Measurements from ENCODE around the gene ALOX12B. TPM values are rescaled to one million over a fixed set of nuclear protein-coding genes. Genes with fewer than 3 reads are reported as not detected.

The ALOX12B gene
- total and polyA plus RNA-seq, 2 donors (not counting 3 experiments of a cell fraction or from before 2014, with no cell fraction given): not detected

DNA sequence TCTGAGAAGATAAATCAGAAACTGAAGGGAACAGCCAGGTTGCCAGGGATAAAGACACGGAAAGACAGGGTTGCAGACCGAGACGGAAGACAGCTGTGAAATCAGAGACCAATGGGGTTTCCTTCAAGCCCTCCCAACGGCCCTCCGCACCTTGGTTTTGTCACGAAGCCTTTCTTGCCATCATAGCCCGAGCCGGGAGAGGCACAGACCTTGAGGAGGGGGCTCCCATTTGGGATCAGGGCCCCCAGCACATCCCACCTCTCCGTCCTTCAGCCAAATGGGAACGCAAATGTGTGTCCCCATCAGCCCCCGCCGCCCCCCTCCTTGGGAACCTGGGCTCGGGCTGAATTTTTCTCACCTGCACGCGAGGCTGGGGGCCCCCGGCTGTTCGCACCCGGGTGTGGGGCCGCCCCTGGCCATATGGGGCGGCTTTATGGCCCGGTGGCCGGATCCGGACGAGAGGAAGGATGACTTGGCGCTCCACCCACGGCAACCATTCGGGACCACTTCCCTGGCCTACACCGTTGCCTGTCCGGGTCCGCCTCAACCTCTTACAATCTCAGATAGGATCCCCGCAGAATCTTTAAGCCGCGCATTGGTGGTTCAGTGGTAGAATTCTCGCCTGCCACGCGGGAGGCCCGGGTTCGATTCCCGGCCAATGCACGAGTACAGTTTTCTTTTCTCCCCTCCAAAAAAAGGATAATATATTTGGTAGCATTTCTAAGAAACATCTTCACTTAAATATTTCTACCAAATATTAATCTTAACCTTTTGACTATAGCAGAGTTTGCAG, 37.8 kb upstream of the ALOX12B start:
- peaks cover 8 to 14% of the 10 kb centered on the region in 2 experiments for H3K27me3 ChIP-seq (ENCODE audit: control insufficient read depth in 2 of 2, insufficient read depth in 2 of 2, low read length in 2 of 2)
- DNase-seq (ENCODE audit: low read depth, low spot score) (peak; percentile 71), FAIRE-seq (peak; percentile 89)
- H3K79me2 ChIP-seq (ENCODE audit: control insufficient read depth, insufficient read depth, low read length): no peaks in the 10 kb centered on the region
- peaks cover 30% of the 10 kb centered on the region for H3K4me1 ChIP-seq (ENCODE audit: control insufficient read depth, extremely low read depth, insufficient read depth, low read length)
- H3K9me3 ChIP-seq (replicated peaks; ENCODE audit: control insufficient read depth, insufficient read depth, low read length): no peaks in the 10 kb centered on the region
- H3K27ac ChIP-seq (ENCODE audit: insufficient read depth, low read depth, low read length): no peak overlapping the region
- dilution Hi-C loops (cut with MboI; ENCODE audit: extremely low pct_ligation_motif_present, low sequenced_read_pairs) (no loop called here), intact Hi-C loops (cut with micrococcal nuclease) (loop anchor here (1.0 kb wide), 1 partner anchor 31 kb away; no protein-coding TSS in a partner anchor)
- peak overlapping the region; percentile 97 for H3K4me2 ChIP-seq (ENCODE audit: insufficient read depth, low read length)
- no peak overlapping the region for H3K9ac ChIP-seq (replicated peaks; ENCODE audit: extremely low read depth, insufficient read depth, low read length)
- H3K36me3 ChIP-seq (ENCODE audit: control insufficient read depth in 2 of 2, extremely low read depth in 1 of 2, insufficient read depth in 2 of 2, low read length in 2 of 2): no peaks in the 10 kb centered on the region
- H2AFZ ChIP-seq (ENCODE audit: low read depth, low read length): peak overlapping the region; percentile 20
- ChIA-PET POLR2A (no interaction called here), CTCF (interaction anchor here (1.1 to 2.8 kb wide), 4 partner anchors 13 to 51 kb away, joined by 3 to 19 read pairs (median 8); no protein-coding TSS in a partner anchor)
- H3K4me3 ChIP-seq (replicated peaks in 1 of 3; ENCODE audit: insufficient read depth in 1 of 3, low read depth in 1 of 3, low read length in 3 of 3): peak overlapping the region; percentile 46 to 98 (median 85)
- H4K20me1 ChIP-seq (replicated peaks; ENCODE audit: control insufficient read depth, extremely low read depth, insufficient read depth, low read length): no peaks in the 10 kb centered on the region
- TF ChIP-seq POLR2AphosphoS5 (IDR thresholded peaks at IDR 0.05; ENCODE audit: insufficient read depth, low read depth, low read length): no peak
- TF ChIP-seq GATA2 (IDR thresholded peaks at IDR 0.05; ENCODE audit: insufficient read depth, insufficient read length, low read depth, low read length): peak; percentile 38
- TF ChIP-seq, protein P1, sequence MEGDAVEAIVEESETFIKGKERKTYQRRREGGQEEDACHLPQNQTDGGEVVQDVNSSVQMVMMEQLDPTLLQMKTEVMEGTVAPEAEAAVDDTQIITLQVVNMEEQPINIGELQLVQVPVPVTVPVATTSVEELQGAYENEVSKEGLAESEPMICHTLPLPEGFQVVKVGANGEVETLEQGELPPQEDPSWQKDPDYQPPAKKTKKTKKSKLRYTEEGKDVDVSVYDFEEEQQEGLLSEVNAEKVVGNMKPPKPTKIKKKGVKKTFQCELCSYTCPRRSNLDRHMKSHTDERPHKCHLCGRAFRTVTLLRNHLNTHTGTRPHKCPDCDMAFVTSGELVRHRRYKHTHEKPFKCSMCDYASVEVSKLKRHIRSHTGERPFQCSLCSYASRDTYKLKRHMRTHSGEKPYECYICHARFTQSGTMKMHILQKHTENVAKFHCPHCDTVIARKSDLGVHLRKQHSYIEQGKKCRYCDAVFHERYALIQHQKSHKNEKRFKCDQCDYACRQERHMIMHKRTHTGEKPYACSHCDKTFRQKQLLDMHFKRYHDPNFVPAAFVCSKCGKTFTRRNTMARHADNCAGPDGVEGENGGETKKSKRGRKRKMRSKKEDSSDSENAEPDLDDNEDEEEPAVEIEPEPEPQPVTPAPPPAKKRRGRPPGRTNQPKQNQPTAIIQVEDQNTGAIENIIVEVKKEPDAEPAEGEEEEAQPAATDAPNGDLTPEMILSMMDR (IDR thresholded peaks at IDR 0.05; ENCODE audit: extremely low read depth in 1 of 2, insufficient read depth in 1 of 2, low read depth in 1 of 2, low read length in 2 of 2): no peak
- no peak for TF ChIP-seq MYC (IDR thresholded peaks at IDR 0.05; ENCODE audit: low read depth, low read length)
- no peak for TF ChIP-seq JUN (IDR thresholded peaks at IDR 0.05; ENCODE audit: borderline replicate concordance, insufficient read depth, insufficient read length, low read depth)
- TF ChIP-seq, protein P2, sequence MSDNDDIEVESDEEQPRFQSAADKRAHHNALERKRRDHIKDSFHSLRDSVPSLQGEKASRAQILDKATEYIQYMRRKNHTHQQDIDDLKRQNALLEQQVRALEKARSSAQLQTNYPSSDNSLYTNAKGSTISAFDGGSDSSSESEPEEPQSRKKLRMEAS (IDR thresholded peaks at IDR 0.05; ENCODE audit: insufficient read depth, insufficient read length): no peak
- TF ChIP-seq FOS (IDR thresholded peaks at IDR 0.05; ENCODE audit: borderline replicate concordance, insufficient read depth, low read length): no peak
- H3K9me1 ChIP-seq (replicated peaks; ENCODE audit: control insufficient read depth, extremely low read depth, insufficient read depth, low read length): no peaks in the 10 kb centered on the region
- no TSS peak for BruUV-seq (replicated peaks)
